ENCODE results near the gene RET.
A peak's percentile ranks its signal among the peaks of the same experiment; 100 is the strongest.

The RET gene

GRCh38 chr10:43166207-43166879, 89.5 kb downstream of the RET start:
- H3K4me1 ChIP-seq = no peaks in the 10 kb centered on the region
- no peak overlapping the region for H2AFZ ChIP-seq
- no peaks in the 10 kb centered on the region for H3K9me3 ChIP-seq (ENCODE audit: control insufficient read depth, low read length)
- H3K79me2 ChIP-seq = no peaks in the 10 kb centered on the region
- no peak overlapping the region for H3K9ac ChIP-seq
- H3K36me3 ChIP-seq (ENCODE audit: control insufficient read depth, insufficient read depth, low read length) = no peaks in the 10 kb centered on the region
- TF ChIP-seq CTCF (IDR thresholded peaks at IDR 0.05) = no peak
- H3K4me3 ChIP-seq (ENCODE audit: low read depth, low read length) = no peak overlapping the region
- H3K4me2 ChIP-seq (ENCODE audit: low read length) = no peak overlapping the region
- H3K27ac ChIP-seq = no peak overlapping the region
- H3K27me3 ChIP-seq (ENCODE audit: control insufficient read depth, insufficient read depth, low read length) = no peaks in the 10 kb centered on the region

- Histone ChIP-seq H3K79me2 (no peaks in the 10 kb centered on the region), H3K9ac (no peak overlapping the region), H3K9me3 (ENCODE audit: control insufficient read depth, low read length) (no peaks in the 10 kb centered on the region)
Observed at GRCh38 chr10:43166880-43167497, 90.1 kb downstream of the RET start.

GRCh38 chr10:43167498-43167889, 90.6 kb downstream of the RET start:
- Histone ChIP-seq H2AFZ (no peak overlapping the region), H3K9ac (no peak overlapping the region), H3K27me3 (ENCODE audit: control insufficient read depth, insufficient read depth, low read length) (no peaks in the 10 kb centered on the region), H3K36me3 (ENCODE audit: control insufficient read depth, insufficient read depth, low read length) (no peaks in the 10 kb centered on the region), H3K9me3 (ENCODE audit: control insufficient read depth, low read length) (no peaks in the 10 kb centered on the region), H3K4me1 (no peaks in the 10 kb centered on the region), H3K4me2 (ENCODE audit: low read length) (no peak overlapping the region), H3K27ac (no peak overlapping the region), H3K4me3 (ENCODE audit: low read depth, low read length) (no peak overlapping the region), H3K79me2 (no peaks in the 10 kb centered on the region)
- TF ChIP-seq CTCF (IDR thresholded peaks at IDR 0.05) = no peak

More at GRCh38 chr10:43166880-43167497, 90.1 kb downstream of the RET start:
- no peak overlapping the region for H3K4me3 ChIP-seq (ENCODE audit: low read depth, low read length)
- H3K27me3 ChIP-seq (ENCODE audit: control insufficient read depth, insufficient read depth, low read length) = no peaks in the 10 kb centered on the region
- no peak for TF ChIP-seq CTCF (IDR thresholded peaks at IDR 0.05)
- H3K4me2 ChIP-seq (ENCODE audit: low read length) = no peak overlapping the region
- H3K4me1 ChIP-seq = no peaks in the 10 kb centered on the region
- no peak overlapping the region for H2AFZ ChIP-seq
- no peak overlapping the region for H3K27ac ChIP-seq
- no peaks in the 10 kb centered on the region for H3K36me3 ChIP-seq (ENCODE audit: control insufficient read depth, insufficient read depth, low read length)

- H3K4me2 ChIP-seq (ENCODE audit: low read length) = no peak overlapping the region
- no peaks in the 10 kb centered on the region for H3K4me1 ChIP-seq
- H2AFZ ChIP-seq = no peak overlapping the region
- H3K27ac ChIP-seq = no peak overlapping the region
- H3K79me2 ChIP-seq = no peaks in the 10 kb centered on the region
- TF ChIP-seq CTCF (IDR thresholded peaks at IDR 0.05) = peak; percentile 14
- no peak overlapping the region for H3K9ac ChIP-seq
- no peaks in the 10 kb centered on the region for H3K27me3 ChIP-seq (ENCODE audit: control insufficient read depth, insufficient read depth, low read length)
- H3K36me3 ChIP-seq (ENCODE audit: control insufficient read depth, insufficient read depth, low read length) = no peaks in the 10 kb centered on the region
- H3K4me3 ChIP-seq (ENCODE audit: low read depth, low read length) = no peak overlapping the region
- no peaks in the 10 kb centered on the region for H3K9me3 ChIP-seq (ENCODE audit: control insufficient read depth, low read length)
Observed at GRCh38 chr10:43170491-43170890, 93.6 kb downstream of the RET start.

- Histone ChIP-seq H3K4me2 (ENCODE audit: low read length) (no peak overlapping the region), H3K27ac (no peak overlapping the region), H3K4me1 (no peaks in the 10 kb centered on the region), H3K27me3 (ENCODE audit: control insufficient read depth, insufficient read depth, low read length) (no peaks in the 10 kb centered on the region), H3K36me3 (ENCODE audit: control insufficient read depth, insufficient read depth, low read length) (no peaks in the 10 kb centered on the region), H3K9ac (no peak overlapping the region), H3K9me3 (ENCODE audit: control insufficient read depth, low read length) (no peaks in the 10 kb centered on the region), H3K4me3 (ENCODE audit: low read depth, low read length) (no peak overlapping the region), H3K79me2 (no peaks in the 10 kb centered on the region), H2AFZ (no peak overlapping the region)
- TF ChIP-seq CTCF (IDR thresholded peaks at IDR 0.05) = no peak
Observed at GRCh38 chr10:43172645-43173044, 95.8 kb downstream of the RET start.
